HUES48 (cell line): ENCODE data around the gene ALKBH8.
"Not testable (repeated sequence)": the region's sequence is repeated elsewhere in the genome, so short reads cannot be mapped to it uniquely, and the experiment has no call there.

Experiments
- H3K27ac ChIP-seq: one replicate; pipeline ENCODE4 v1.7.0; 2013; ENCODE audit warnings: low read depth, low read length, inconsistent platforms
- H3K27me3 ChIP-seq: 2 replicates; pipeline ENCODE4 v1.6.1; 2013; ENCODE audit warnings: mild to moderate bottlenecking, low read length; ENCODE audit not compliant: control insufficient read depth, insufficient read depth
- H3K36me3 ChIP-seq: 2 replicates; pipeline ENCODE4 v1.6.1; 2013; ENCODE audit warnings: low read length; ENCODE audit not compliant: control insufficient read depth, insufficient read depth
- H3K4me1 ChIP-seq: 2 replicates; pipeline ENCODE4 v1.6.1; 2013; ENCODE audit warnings: mild to moderate bottlenecking, low read length; ENCODE audit not compliant: control insufficient read depth, insufficient read depth
- H3K4me3 ChIP-seq: 2 replicates; pipeline ENCODE4 v1.5.1; 2013; ENCODE audit warnings: mild to moderate bottlenecking, low read depth, low read length
- H3K9ac ChIP-seq: 2 replicates; pipeline ENCODE4 v1.6.1; 2013; ENCODE audit warnings: mild to moderate bottlenecking, low read depth, low read length, moderate library complexity
- H3K9me3 ChIP-seq: 2 replicates; pipeline ENCODE4 v1.6.1; 2013; ENCODE audit warnings: low read length; ENCODE audit not compliant: control insufficient read depth, insufficient read depth

ALKBH8 gene

GRCh38 chr11:107467696-107468095 lies 97.8 kb downstream of the ALKBH8 start:
- no peak overlapping the region for H3K9ac ChIP-seq
- no peaks in the 10 kb centered on the region for H3K36me3 ChIP-seq
- no peaks in the 10 kb centered on the region for H3K4me1 ChIP-seq
- no peak overlapping the region for H3K4me3 ChIP-seq
- H3K9me3 ChIP-seq: no peaks in the 10 kb centered on the region
- no peaks in the 10 kb centered on the region for H3K27me3 ChIP-seq
- H3K27ac ChIP-seq: no peak overlapping the region

DNA sequence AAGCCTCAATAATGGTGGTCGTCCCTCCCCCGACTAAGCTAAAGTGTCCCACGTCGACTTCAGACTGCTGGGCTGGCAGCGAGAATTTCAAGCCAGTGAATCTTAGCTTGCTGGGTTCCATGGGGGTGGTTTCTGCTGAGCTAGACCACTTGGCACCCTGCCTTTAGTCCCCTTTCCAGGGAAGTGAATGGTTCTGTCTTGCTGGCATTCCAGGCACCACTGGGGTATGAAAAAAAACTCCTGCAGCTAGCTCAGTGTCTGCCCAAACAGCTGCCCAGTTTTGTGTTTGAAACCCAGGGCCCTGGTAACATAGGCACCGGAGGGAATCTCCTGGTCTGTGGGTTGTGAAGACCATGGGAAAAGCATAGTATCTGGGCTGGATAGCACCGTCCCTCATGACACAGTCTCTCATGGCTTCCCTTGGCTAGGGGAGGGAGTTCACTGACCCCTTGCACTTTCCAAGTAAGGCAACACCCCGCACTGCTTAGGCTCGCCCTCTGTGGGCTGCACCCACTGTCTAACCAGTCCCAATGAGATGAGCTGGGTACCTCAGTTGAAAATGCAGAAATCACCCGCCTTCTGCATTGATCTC lies 99.2 kb downstream of the ALKBH8 start:
- not testable (repeated sequence) for H3K4me3 ChIP-seq, H3K9ac ChIP-seq, H3K9me3 ChIP-seq, H3K27ac ChIP-seq, H3K4me1 ChIP-seq, H3K36me3 ChIP-seq, H3K27me3 ChIP-seq

- Histone ChIP-seq H3K9me3 (no peaks in the 10 kb centered on the region), H3K27me3 (no peaks in the 10 kb centered on the region), H3K4me1 (peaks cover 9% of the 10 kb centered on the region), H3K9ac (peak within 1 kb of the TSS; percentile 85), H3K27ac (peak within 1 kb of the TSS; percentile 67), H3K36me3 (peaks cover 28% of the 10 kb centered on the region), H3K4me3 (peak within 1 kb of the TSS; percentile 93)
Measured at GRCh38 chr11:107457558-107458271, 107.8 kb downstream of the ALKBH8 start, which contains the start of gene CWF19L2. CWF19L2 (minus strand) TSS chr11:107457825; CDS start chr11:107457816, 9 bp downstream.

- Histone ChIP-seq H3K27ac (peak overlapping the region; percentile 67), H3K4me1 (peaks cover 9% of the 10 kb centered on the region), H3K9me3 (no peaks in the 10 kb centered on the region), H3K4me3 (peak overlapping the region; percentile 93), H3K36me3 (peaks cover 33% of the 10 kb centered on the region), H3K27me3 (no peaks in the 10 kb centered on the region), H3K9ac (peak overlapping the region; percentile 85)
Measured at GRCh38 chr11:107457205-107457557, 108.4 kb downstream of the ALKBH8 start.

DNA sequence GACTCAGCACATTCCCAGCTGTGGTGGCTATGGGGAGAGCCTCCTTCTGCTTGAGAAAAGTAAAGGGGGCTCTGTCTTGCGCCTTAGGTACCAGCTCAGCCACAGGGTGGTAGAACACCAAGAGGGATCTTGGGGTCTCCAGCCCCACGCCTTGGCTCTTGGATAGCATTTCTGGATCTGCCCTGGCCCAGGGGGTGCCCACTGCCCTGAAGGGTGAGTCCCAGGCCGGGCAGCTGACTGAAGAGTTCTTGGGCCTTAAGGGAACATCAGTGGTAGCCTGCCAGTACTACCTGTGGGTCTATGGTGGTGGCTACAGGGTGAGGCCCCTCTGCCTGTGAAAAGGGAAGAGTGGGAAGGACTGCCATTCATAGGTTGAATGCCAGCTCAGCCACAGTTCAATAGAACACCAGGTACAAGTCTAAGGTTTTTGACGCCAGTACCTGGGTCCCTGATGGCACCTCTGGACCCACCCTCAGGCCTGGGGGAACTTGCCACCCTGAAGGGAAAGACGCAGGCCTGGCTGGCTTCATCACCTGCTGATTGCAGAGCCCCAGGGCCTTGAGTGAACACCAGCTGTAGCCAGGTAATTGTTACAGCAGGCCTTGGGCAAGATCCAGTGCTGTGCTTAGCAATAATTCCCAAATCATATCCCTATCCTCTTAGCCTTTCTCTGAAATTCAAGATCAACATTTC lies 111.8 kb downstream of the ALKBH8 start:
- no peak overlapping the region for H3K27ac ChIP-seq
- H3K9me3 ChIP-seq: no peaks in the 10 kb centered on the region
- H3K9ac ChIP-seq: no peak overlapping the region
- H3K4me3 ChIP-seq: no peak overlapping the region
- H3K4me1 ChIP-seq: peaks cover 9% of the 10 kb centered on the region
- peaks cover 37% of the 10 kb centered on the region for H3K36me3 ChIP-seq
- H3K27me3 ChIP-seq: no peaks in the 10 kb centered on the region
